Muscle of leg (tissue), 11 donors: Measurements from ENCODE around the gene CYP1A1. TPM values are rescaled to one million over a fixed set of nuclear protein-coding genes. Genes with fewer than 3 reads are reported as not detected.

ENCODE experiments used
- DNase-seq: peaks from one replicate; pipeline ENCODE4 v3.0.0; 2013
- H3K27ac ChIP-seq: one replicate; pipeline ENCODE4 v1.5.1; 2013; ENCODE audit warnings: mild to moderate bottlenecking, low read length, control low read depth
- H3K27me3 ChIP-seq: one replicate; pipeline ENCODE4 v1.6.1; 2013; ENCODE audit warnings: low read length; ENCODE audit not compliant: control insufficient read depth, insufficient read depth
- H3K36me3 ChIP-seq: one replicate; pipeline ENCODE4 v1.6.1; 2013; ENCODE audit warnings: low read length; ENCODE audit not compliant: control insufficient read depth, insufficient read depth
- H3K4me1 ChIP-seq: one replicate; pipeline ENCODE4 v1.6.1; 2013; ENCODE audit warnings: low read length; ENCODE audit not compliant: control insufficient read depth, insufficient read depth
- H3K4me3 ChIP-seq: one replicate; pipeline ENCODE4 v1.5.1; 2013; ENCODE audit warnings: low read length, control low read depth
- H3K9me3 ChIP-seq: replicated peaks from 2 replicates; pipeline ENCODE4 v1.6.1; 2013; ENCODE audit warnings: low read depth, low read length; ENCODE audit not compliant: control insufficient read depth
- WGBS: methylation state at CpG from one replicate; pipeline ENCODE4 v1.1.5; 2013; ENCODE audit warnings: missing lambda C conversion rate; ENCODE audit not compliant: insufficient coverage; 5-methylcytosine and 5-hydroxymethylcytosine counted together
- polyA plus RNA-seq, 8 donors: library from polyadenylated mRNA; unstranded; fragments of 120-200 nt; gene quantifications; one replicate each; pipeline versions ENCODE4 v1.2.1 to v1.2.3, GENCODE V29; 2013; ENCODE audit warnings: inconsistent platforms in 1 of 8, low replicate concordance in 1 of 8; ENCODE audit not compliant: insufficient read length in 8 of 8, insufficient read depth in 1 of 8
- total RNA-seq: library from RNA; stranded (reverse); fragments of 120-200 nt; gene quantifications from one replicate; pipeline ENCODE4 v1.2.4, GENCODE V29; 2013

Gene CYP1A1
- total and polyA plus RNA-seq, 9 donors = 0.13 to 0.33 TPM; not detected in 7

DNA sequence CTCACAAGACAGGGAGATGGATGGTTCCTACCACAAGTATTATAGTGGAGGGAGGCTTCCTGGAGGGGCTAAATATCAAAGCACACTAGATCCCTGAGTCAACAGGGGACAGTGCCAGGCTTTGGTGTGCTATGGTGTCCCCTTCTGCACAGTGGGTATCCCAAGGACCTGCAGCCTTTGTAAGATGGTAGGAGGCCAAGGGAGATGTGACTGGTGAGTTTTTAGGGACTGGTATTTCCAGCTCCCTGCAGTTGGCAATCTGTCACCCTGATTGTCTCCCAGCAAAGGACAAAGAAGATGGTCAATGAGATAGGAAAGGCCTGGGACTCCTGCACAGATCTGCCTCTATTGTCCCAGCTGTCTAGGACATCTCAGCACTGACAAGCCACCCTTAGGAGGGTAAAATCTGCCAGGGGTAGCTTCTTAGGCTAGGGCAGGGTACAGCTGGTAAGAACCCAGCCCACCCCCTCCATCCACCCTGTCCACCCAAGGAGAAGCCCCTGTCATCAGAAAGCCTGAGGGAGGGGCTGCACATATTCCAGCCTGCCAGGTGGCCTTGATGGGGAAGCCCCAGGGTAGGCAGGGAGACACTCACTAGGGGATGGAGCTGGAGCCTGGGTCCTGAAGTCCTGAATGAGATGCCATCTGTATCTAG lies 631 bp downstream of the CYP1A1 start:
- Histone ChIP-seq H3K4me3 (no peak overlapping the region), H3K36me3 (no peaks in the 10 kb centered on the region), H3K4me1 (peaks cover 15% of the 10 kb centered on the region), H3K9me3 (no peaks in the 10 kb centered on the region), H3K27ac (no peak overlapping the region), H3K27me3 (peaks cover 43% of the 10 kb centered on the region)
- no peak for DNase-seq

GRCh38 chr15:74723754-74724334 lies 1.5 kb downstream of the CYP1A1 start:
- no CpG with 5 or more reads among the region's 1 CpG for WGBS
- Histone ChIP-seq H3K4me1 (peaks cover 15% of the 10 kb centered on the region), H3K36me3 (no peaks in the 10 kb centered on the region), H3K27ac (no peak overlapping the region), H3K4me3 (no peak overlapping the region), H3K27me3 (peaks cover 43% of the 10 kb centered on the region), H3K9me3 (no peaks in the 10 kb centered on the region)
- peak; percentile 84 for DNase-seq

- no peaks in the 10 kb centered on the region for H3K36me3 ChIP-seq
- peaks cover 43% of the 10 kb centered on the region for H3K27me3 ChIP-seq
- H3K4me1 ChIP-seq = peaks cover 15% of the 10 kb centered on the region
- no peaks in the 10 kb centered on the region for H3K9me3 ChIP-seq
- DNase-seq = no peak
- 83% methylated on average over 1 of the region's 1 CpG for WGBS
- no peak overlapping the region for H3K27ac ChIP-seq
- no peak overlapping the region for H3K4me3 ChIP-seq
Observed at GRCh38 chr15:74723187-74723586, 2.1 kb downstream of the CYP1A1 start.

DNA sequence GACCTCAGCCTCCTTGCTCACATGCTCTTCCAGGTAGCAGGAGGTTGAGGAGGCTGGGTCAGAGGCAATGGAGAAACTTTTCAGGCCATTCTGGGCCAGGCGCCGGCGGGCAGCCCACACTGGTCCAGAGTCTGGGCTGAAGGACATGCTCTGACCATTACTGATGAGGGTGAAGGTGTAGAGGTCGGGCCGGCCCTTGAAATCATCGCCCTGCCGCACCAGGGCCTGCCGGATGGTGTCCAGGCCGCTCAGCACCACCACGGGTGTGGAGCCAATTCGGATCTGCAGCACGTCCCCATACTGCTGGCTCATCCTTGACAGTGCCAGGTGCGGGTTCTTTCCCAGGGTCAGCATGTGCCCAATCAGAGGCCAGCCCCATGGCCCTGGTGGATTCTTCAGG lies 2.7 kb downstream of the CYP1A1 start:
- WGBS = 76% methylated on average over 12 of the region's 13 CpGs
- Histone ChIP-seq H3K27me3 (peaks cover 38% of the 10 kb centered on the region), H3K9me3 (no peaks in the 10 kb centered on the region), H3K27ac (no peak overlapping the region), H3K36me3 (no peaks in the 10 kb centered on the region), H3K4me3 (no peak overlapping the region), H3K4me1 (peaks cover 13% of the 10 kb centered on the region)
- DNase-seq = no peak

GRCh38 chr15:74716651-74717050 lies 8.7 kb downstream of the CYP1A1 start:
- no peaks in the 10 kb centered on the region for H3K9me3 ChIP-seq
- WGBS = no CpG with 5 or more reads among the region's 5 CpGs
- H3K27me3 ChIP-seq = no peaks in the 10 kb centered on the region
- H3K4me3 ChIP-seq = no peak overlapping the region
- H3K4me1 ChIP-seq = no peaks in the 10 kb centered on the region
- no peak for DNase-seq
- H3K27ac ChIP-seq = no peak overlapping the region
- H3K36me3 ChIP-seq = no peaks in the 10 kb centered on the region

DNA sequence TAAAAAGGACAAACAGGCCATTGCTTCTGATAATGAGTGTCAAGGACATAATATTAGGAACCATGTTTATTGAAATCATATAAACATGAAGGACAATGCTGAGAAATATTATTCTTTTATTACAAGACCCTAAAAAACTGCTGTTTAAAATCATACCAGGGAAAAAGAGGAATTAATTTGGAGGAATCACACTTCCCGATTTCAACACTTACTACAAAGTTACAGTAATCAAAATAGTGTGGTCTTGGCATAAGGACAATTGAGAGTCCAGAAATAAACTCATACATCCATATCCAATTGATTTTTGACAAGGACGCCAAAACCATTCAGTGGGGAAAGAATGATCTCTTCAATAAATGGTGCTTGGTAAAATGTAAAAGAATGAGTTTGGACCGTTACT lies 13.0 kb downstream of the CYP1A1 start:
- no peak for DNase-seq
- Histone ChIP-seq H3K36me3 (no peaks in the 10 kb centered on the region), H3K4me1 (no peaks in the 10 kb centered on the region), H3K4me3 (no peak overlapping the region), H3K9me3 (no peaks in the 10 kb centered on the region), H3K27me3 (peaks cover 3% of the 10 kb centered on the region), H3K27ac (no peak overlapping the region)
- no CpG with 5 or more reads among the region's 3 CpGs for WGBS

DNA sequence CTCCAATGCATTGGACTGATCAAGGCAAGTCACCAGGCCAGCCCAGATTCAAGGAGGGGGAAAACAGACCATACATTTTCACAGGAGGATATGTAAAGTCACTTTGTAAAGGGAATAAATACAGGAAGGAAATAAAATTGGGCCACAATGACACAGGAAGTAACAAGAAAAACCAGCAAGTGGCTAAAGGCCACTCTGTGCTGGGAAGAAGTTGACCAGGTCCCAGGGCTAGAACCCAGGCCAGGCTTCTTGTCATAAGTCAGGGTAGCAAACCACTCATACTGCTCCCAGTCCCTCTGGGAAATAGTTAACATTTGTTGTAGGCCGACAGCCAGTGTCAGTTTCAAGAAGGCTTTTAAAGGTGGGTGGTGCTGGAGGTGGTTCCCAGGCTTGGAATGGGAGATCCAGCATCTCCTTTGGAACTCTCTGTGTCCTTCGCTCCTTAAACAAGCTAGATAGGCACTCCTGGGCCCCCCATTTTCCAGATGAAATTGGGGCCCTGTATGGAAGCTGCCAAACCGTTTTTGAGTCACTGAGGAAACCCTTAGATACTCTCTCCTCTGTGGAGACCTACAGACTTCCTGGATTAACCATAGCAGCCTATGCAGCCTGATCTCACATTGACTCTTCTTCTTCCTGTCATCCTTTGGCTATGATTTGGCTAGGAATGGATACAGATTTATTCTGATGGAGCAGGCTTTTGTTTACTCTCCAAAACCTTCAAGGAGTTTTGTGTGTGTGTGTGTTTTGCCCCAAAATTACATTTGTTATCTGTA lies 14.8 kb downstream of the CYP1A1 start:
- peaks cover 5% of the 10 kb centered on the region for H3K27me3 ChIP-seq
- no peak overlapping the region for H3K4me3 ChIP-seq
- H3K36me3 ChIP-seq = no peaks in the 10 kb centered on the region
- 56% methylated on average over 2 of the region's 3 CpGs for WGBS
- H3K27ac ChIP-seq = no peak overlapping the region
- no peaks in the 10 kb centered on the region for H3K9me3 ChIP-seq
- no peak for DNase-seq
- no peaks in the 10 kb centered on the region for H3K4me1 ChIP-seq

DNA sequence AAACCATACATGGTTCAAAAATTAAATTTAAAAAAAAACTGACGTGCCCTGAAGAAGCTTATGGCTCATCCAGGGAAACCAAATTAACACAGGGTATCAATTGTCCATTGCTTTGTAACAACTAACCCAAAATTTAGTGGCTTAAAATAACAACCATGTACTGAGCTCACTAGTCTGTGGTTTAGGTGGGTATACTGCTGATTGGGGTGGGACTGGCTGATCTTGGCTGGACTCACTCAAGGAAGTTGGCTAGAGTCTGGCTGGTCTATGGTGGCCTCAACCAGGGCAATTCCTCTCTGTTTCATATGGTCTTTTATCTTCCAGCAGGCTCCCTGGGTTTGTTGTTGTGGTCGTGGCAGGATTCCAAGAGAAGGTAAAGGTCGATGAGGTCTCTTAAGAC lies 15.4 kb downstream of the CYP1A1 start:
- DNase-seq = no peak
- H3K4me1 ChIP-seq = no peaks in the 10 kb centered on the region
- H3K36me3 ChIP-seq = no peaks in the 10 kb centered on the region
- peaks cover 5% of the 10 kb centered on the region for H3K27me3 ChIP-seq
- no peak overlapping the region for H3K27ac ChIP-seq
- no peak overlapping the region for H3K4me3 ChIP-seq
- H3K9me3 ChIP-seq = no peaks in the 10 kb centered on the region
- WGBS = no CpG with 5 or more reads among the region's 3 CpGs

DNA sequence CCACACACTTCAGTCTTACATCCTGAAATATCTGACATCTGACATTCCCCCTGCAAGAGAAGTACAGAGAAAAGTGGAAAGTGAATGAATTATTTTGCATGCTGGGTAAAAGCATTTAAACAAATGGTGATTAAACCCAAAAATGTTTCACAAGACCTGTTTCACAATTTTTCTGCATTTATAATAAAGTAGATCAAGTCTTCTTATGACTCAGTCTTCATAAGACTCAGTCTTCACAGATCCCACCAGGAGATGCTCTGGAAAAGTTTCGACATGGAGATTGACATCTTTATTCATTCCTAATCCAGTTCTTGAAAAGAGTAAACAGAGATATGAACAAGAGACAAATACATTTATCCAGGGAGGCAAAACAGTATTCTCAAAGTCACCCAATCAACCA lies 16.3 kb downstream of the CYP1A1 start:
- H3K36me3 ChIP-seq = no peaks in the 10 kb centered on the region
- no CpG with 5 or more reads among the region's 1 CpG for WGBS
- no peak overlapping the region for H3K4me3 ChIP-seq
- no peaks in the 10 kb centered on the region for H3K4me1 ChIP-seq
- no peak overlapping the region for H3K27ac ChIP-seq
- no peak for DNase-seq
- peaks cover 5% of the 10 kb centered on the region for H3K27me3 ChIP-seq
- H3K9me3 ChIP-seq = no peaks in the 10 kb centered on the region

GRCh38 chr15:74696808-74697207 lies 28.5 kb downstream of the CYP1A1 start:
- Histone ChIP-seq H3K9me3 (no peaks in the 10 kb centered on the region), H3K27me3 (no peaks in the 10 kb centered on the region), H3K4me3 (no peak overlapping the region), H3K4me1 (peaks cover 8% of the 10 kb centered on the region), H3K27ac (no peak overlapping the region), H3K36me3 (no peaks in the 10 kb centered on the region)
- no CpG with 5 or more reads among the region's 2 CpGs for WGBS
- no peak for DNase-seq
